GM23248 (cell line): ENCODE data around the gene EIPR1. TPM values are rescaled to one million over a fixed set of nuclear protein-coding genes. Genes with fewer than 3 reads are reported as not detected.

Experiments used
- DNase-seq: peaks from one replicate; pipeline ENCODE4 v3.0.0-alpha.2; 2015
- H2AFZ ChIP-seq: fragments of 200-600 bp; sonication (generic); 2 replicates; pipeline ENCODE4 v1.6.1; 2016; ENCODE audit warnings: antibody characterized with exemption
- H3F3A ChIP-seq: fragments of 200-600 bp; sonication (generic); 2 replicates; pipeline ENCODE4 v1.6.1; 2016; ENCODE audit warnings: mild to moderate bottlenecking, antibody characterized with exemption, mixed run types; ENCODE audit not compliant: insufficient read depth
- H3K27ac ChIP-seq: fragments of 200-600 bp; sonication (generic); 2 replicates; pipeline ENCODE4 v1.5.1; 2016; ENCODE audit warnings: mild to moderate bottlenecking
- H3K27me3 ChIP-seq: fragments of 200-600 bp; sonication (generic); replicated peaks from 2 replicates; pipeline ENCODE4 v1.6.1; 2016; ENCODE audit warnings: mild to moderate bottlenecking; ENCODE audit not compliant: insufficient read depth
- H3K36me3 ChIP-seq: fragments of 200-600 bp; sonication (generic); 2 replicates; pipeline ENCODE4 v1.6.1; 2016; ENCODE audit warnings: low read depth, mild to moderate bottlenecking
- H3K4me1 ChIP-seq: fragments of 200-600 bp; sonication (generic); 2 replicates; pipeline ENCODE4 v1.6.1; 2016; ENCODE audit warnings: mild to moderate bottlenecking; ENCODE audit not compliant: insufficient read depth
- H3K4me2 ChIP-seq: fragments of 200-600 bp; sonication (generic); one replicate; pipeline ENCODE4 v1.6.1; 2016; ENCODE audit warnings: mild to moderate bottlenecking; ENCODE audit not compliant: unreplicated experiment
- H3K4me3 ChIP-seq: fragments of 200-600 bp; sonication (generic); 2 replicates; pipeline ENCODE4 v1.5.1; 2016; ENCODE audit warnings: mild to moderate bottlenecking
- H3K79me2 ChIP-seq: fragments of 200-600 bp; sonication (generic); 2 replicates; pipeline ENCODE4 v1.6.1; 2016; ENCODE audit warnings: mild to moderate bottlenecking; ENCODE audit not compliant: insufficient read depth
- H3K9ac ChIP-seq: fragments of 200-600 bp; sonication (generic); 2 replicates; pipeline ENCODE4 v1.6.1; 2016; ENCODE audit warnings: mild to moderate bottlenecking
- H3K9me2 ChIP-seq: fragments of 200-600 bp; sonication (generic); 2 replicates; pipeline ENCODE4 v1.6.1; 2016; ENCODE audit warnings: mixed run types, mild to moderate bottlenecking, moderate library complexity; ENCODE audit not compliant: insufficient read depth
- H3K9me3 ChIP-seq: fragments of 200-600 bp; sonication (generic); one replicate; pipeline ENCODE4 v1.6.1; 2017; ENCODE audit warnings: low read depth
- H4K20me1 ChIP-seq: fragments of 200-600 bp; sonication (generic); 2 replicates; pipeline ENCODE4 v1.6.0; 2016; ENCODE audit not compliant: insufficient read depth
- EZH2 ChIP-seq: fragments of 200-600 bp; sonication (generic); IDR thresholded peaks from 2 replicates; pipeline ENCODE4 v1.6.1; 2018; ENCODE audit warnings: antibody characterized with exemption, mild to moderate bottlenecking; ENCODE audit not compliant: insufficient read depth, poor library complexity, severe bottlenecking
- EZH2phosphoT487 ChIP-seq: fragments of 200-600 bp; sonication (generic); IDR thresholded peaks from 2 replicates; pipeline ENCODE4 v1.6.1; 2018; ENCODE audit warnings: antibody characterized with exemption, moderate library complexity, mild to moderate bottlenecking, low read depth; ENCODE audit not compliant: insufficient read depth
- WGBS, 2 experiments: methylation state at CpG; one replicate each; pipeline ENCODE4 v1.1.6; 2015 to 2017; ENCODE audit warnings: low lambda C conversion rate in 2 of 2, low coverage in 1 of 2; ENCODE audit errors: missing lambda C conversion rate in 2 of 2; 5-methylcytosine and 5-hydroxymethylcytosine counted together
- in situ Hi-C: fragments of 300-500 bp; cut with MboI; formaldehyde crosslinking; loops from 2 replicates; pipeline ENCODE4 v1.15.0; 2020
- polyA plus RNA-seq: library from polyadenylated mRNA; unstranded; fragments of >200 nt; fragmentation: Nextera tagmentation; extraction: Ambion mirVana; gene quantifications from 2 replicates; pipeline ENCODE4 v1.2.1, GENCODE V29; 2016
- total RNA-seq: library from RNA; depleted of rRNA; stranded (reverse); fragments of >200 nt; shearing (Covaris generic); gene quantifications from 2 replicates; pipeline ENCODE4 v1.2.3, GENCODE V29; 2014; rRNA removed

The EIPR1 gene
- total and polyA plus RNA-seq, 2 experiments from 2014 or later = 20.2 to 46.5 TPM

DNA sequence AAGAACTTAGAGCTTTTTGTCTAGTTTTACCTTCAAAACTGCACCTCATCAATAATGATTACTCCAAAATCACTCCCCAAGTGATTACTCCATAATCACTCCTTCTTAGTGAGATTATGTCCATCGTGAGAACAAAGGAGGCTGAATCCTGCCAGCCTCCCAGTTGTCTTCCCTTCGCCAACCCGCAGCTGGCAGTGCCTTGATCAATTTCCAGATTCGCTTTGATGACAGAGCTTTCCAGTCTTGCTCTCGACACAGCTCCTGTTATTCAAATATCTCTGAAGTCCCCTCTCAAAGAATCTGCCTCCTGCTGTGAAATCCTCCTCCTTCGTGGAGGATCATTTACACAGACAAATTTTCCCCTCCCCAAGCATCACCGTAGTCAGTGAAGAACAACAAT lies 237.7 kb downstream of the EIPR1 start:
- H3K36me3 ChIP-seq = no peaks in the 10 kb centered on the region
- DNase-seq = no peak
- no peaks in the 10 kb centered on the region for H4K20me1 ChIP-seq
- H3K4me1 ChIP-seq = no peaks in the 10 kb centered on the region
- no peaks in the 10 kb centered on the region for H3F3A ChIP-seq
- H3K9me3 ChIP-seq = no peaks in the 10 kb centered on the region
- H3K9me2 ChIP-seq = no peaks in the 10 kb centered on the region
- H3K9ac ChIP-seq = no peak overlapping the region
- H3K4me2 ChIP-seq = no peak overlapping the region
- no peak overlapping the region for H2AFZ ChIP-seq
- WGBS, 2 experiments = 25 to 28% methylated on average over 7 of the region's 7 CpGs
- no peak overlapping the region for H3K27ac ChIP-seq
- TF ChIP-seq EZH2 (no peak), EZH2phosphoT487 (no peak)
- H3K79me2 ChIP-seq = no peaks in the 10 kb centered on the region
- in situ Hi-C loops = no loop called here
- H3K4me3 ChIP-seq = no peak overlapping the region
- no peaks in the 10 kb centered on the region for H3K27me3 ChIP-seq

Other genes starting within 250 kb of the EIPR1 start
- 48.1 and 70.4 TPM in 2 replicates for gene TRAPPC12, start 1.9 kb upstream of the EIPR1 start, total RNA-seq
- gene TRAPPC12, start 1.9 kb upstream of the EIPR1 start, polyA plus RNA-seq = 29.3 and 30.4 TPM in 2 replicates
- 68.4 and 77.7 TPM in 2 replicates for gene ADI1, start 141.7 kb upstream of the EIPR1 start, total RNA-seq
- gene ADI1, start 141.7 kb upstream of the EIPR1 start, polyA plus RNA-seq = 140 and 149 TPM in 2 replicates
- gene RNASEH1, start 180.5 kb upstream of the EIPR1 start, total RNA-seq = 34.0 and 37.4 TPM in 2 replicates
- 52.4 and 55.2 TPM in 2 replicates for gene RNASEH1, start 180.5 kb upstream of the EIPR1 start, polyA plus RNA-seq
- gene RPS7, start 197.4 kb upstream of the EIPR1 start, total RNA-seq = 1,557 and 2,019 TPM in 2 replicates
- gene RPS7, start 197.4 kb upstream of the EIPR1 start, polyA plus RNA-seq = 602 and 629 TPM in 2 replicates
- gene COLEC11, start 217.3 kb upstream of the EIPR1 start, total RNA-seq = not detected in 2 replicates
- not detected in 2 replicates for gene COLEC11, start 217.3 kb upstream of the EIPR1 start, polyA plus RNA-seq